NB4 (cell line): ENCODE measurements around the gene APP.
A peak's percentile ranks its signal among the peaks of the same experiment; 100 is the strongest.
"Not testable (repeated sequence)": the region's sequence is repeated elsewhere in the genome, so short reads cannot be mapped to it uniquely, and the experiment has no call there.

Experiments used
- DNase-seq: peaks from one replicate; pipeline ENCODE4 v3.0.0; 2010; ENCODE audit warnings: low read depth
- H3K4me3 ChIP-seq: one replicate; pipeline ENCODE4 v1.5.1; 2011; ENCODE audit warnings: mild to moderate bottlenecking, low read depth, low read length, moderate library complexity
- MYC ChIP-seq: IDR thresholded peaks from 2 replicates; pipeline ENCODE4 v1.6.1; 2011; ENCODE audit warnings: low read depth, low read length
- POLR2A ChIP-seq: IDR thresholded peaks from 2 replicates; pipeline ENCODE4 v1.6.1; 2011; ENCODE audit warnings: mild to moderate bottlenecking; ENCODE audit not compliant: insufficient read length; ENCODE audit errors: extremely low read depth
- TF ChIP-seq, protein P1 (sequence below): IDR thresholded peaks from 2 replicates; pipeline ENCODE4 v1.6.1; 2011; ENCODE audit warnings: low read depth, low read length
- TF ChIP-seq, protein P2 (sequence below): IDR thresholded peaks from one replicate; pipeline ENCODE4 v1.5.1; 2012; ENCODE audit warnings: low read depth, low read length

Gene APP

DNA sequence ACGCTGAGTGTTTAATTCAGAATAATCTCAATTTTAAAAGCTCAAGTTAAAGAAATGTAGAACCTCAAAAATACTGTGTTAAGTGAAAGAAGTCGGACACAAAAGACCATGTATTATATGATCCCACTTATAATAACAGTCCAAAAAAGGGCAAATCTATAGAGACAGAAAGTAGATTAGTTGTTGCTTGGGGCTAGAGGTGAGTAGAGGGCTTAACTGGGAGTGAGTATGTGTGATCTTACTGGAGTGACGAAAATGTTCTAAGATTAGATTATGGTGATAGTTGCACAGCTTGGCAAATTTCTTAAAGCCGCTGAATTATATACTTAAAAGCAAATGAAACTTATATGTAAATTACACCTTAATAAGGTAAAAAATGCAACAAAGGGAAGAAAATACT, 150.5 kb downstream of the APP start:
- no peak overlapping the region for H3K4me3 ChIP-seq
- TF ChIP-seq, protein P1, sequence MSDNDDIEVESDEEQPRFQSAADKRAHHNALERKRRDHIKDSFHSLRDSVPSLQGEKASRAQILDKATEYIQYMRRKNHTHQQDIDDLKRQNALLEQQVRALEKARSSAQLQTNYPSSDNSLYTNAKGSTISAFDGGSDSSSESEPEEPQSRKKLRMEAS, result no peak
- TF ChIP-seq, protein P2, sequence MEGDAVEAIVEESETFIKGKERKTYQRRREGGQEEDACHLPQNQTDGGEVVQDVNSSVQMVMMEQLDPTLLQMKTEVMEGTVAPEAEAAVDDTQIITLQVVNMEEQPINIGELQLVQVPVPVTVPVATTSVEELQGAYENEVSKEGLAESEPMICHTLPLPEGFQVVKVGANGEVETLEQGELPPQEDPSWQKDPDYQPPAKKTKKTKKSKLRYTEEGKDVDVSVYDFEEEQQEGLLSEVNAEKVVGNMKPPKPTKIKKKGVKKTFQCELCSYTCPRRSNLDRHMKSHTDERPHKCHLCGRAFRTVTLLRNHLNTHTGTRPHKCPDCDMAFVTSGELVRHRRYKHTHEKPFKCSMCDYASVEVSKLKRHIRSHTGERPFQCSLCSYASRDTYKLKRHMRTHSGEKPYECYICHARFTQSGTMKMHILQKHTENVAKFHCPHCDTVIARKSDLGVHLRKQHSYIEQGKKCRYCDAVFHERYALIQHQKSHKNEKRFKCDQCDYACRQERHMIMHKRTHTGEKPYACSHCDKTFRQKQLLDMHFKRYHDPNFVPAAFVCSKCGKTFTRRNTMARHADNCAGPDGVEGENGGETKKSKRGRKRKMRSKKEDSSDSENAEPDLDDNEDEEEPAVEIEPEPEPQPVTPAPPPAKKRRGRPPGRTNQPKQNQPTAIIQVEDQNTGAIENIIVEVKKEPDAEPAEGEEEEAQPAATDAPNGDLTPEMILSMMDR, result no peak
- TF ChIP-seq MYC (no peak), POLR2A (no peak)
- DNase-seq, result no peak

DNA sequence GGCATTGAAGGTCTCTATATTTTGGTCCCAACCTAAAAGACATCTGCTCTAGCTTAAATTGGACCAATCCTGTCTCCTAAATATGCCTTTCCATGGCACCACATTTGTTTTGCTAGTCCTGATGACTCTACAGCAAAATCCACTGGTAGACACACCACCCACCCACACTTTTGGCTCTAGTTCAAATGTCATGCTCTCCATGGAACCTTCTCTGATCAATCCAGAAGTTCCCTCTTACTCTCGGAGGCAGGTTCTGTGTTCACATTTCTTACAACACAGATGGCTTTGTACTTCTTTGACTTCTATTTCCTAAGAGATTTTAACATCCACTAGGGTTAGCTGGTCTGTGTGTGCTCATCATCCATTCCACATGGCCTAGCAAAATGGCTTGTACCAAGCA, 151.3 kb downstream of the APP start:
- TF ChIP-seq, protein P2, result no peak
- TF ChIP-seq, protein P1, result no peak
- TF ChIP-seq MYC (no peak), POLR2A (no peak)
- no peak for DNase-seq
- H3K4me3 ChIP-seq, result no peak overlapping the region

DNA sequence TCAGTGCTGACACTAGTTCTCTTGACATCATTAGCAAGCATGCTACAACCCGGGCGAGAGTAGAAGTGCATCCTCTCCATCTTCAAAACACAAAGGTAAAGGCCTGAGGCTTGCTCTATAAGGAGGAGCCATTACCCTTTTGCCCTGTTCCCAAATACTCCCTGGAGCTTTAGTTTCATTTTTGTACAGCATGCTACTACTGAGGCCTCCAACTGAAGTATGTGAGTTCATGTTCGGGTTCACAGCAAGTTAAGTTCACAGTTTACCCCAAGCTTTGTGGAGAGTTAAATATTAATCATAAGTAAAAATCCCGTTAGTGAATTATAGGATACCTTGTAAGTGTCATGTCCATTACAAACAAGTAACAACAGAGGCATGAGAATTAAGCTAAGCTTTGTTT, 156.6 kb downstream of the APP start:
- H3K4me3 ChIP-seq, result no peak overlapping the region
- DNase-seq, result no peak
- TF ChIP-seq POLR2A (no peak), MYC (no peak)
- TF ChIP-seq, protein P2, result no peak
- TF ChIP-seq, protein P1, result no peak

DNA sequence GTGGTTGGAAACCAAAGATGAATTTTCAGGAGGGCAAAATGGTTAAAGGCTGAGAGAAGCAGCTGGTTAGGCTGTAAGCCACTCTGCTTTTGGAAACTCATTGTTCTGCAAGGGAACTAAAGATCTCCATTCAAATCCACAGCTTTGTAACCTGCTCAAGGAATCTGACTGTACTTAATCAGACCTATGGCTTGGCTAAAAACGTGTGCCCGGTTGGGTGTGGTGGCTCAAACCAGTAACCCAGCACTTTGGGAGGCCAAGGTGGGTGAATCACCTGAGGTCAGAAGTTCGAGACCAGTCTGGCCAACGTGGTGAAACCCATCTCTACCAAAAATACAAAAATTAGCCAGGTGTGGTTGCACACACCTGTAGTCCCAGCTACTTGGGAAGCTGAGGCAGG, 158.1 kb downstream of the APP start:
- not testable (repeated sequence) for H3K4me3 ChIP-seq, DNase-seq

DNA sequence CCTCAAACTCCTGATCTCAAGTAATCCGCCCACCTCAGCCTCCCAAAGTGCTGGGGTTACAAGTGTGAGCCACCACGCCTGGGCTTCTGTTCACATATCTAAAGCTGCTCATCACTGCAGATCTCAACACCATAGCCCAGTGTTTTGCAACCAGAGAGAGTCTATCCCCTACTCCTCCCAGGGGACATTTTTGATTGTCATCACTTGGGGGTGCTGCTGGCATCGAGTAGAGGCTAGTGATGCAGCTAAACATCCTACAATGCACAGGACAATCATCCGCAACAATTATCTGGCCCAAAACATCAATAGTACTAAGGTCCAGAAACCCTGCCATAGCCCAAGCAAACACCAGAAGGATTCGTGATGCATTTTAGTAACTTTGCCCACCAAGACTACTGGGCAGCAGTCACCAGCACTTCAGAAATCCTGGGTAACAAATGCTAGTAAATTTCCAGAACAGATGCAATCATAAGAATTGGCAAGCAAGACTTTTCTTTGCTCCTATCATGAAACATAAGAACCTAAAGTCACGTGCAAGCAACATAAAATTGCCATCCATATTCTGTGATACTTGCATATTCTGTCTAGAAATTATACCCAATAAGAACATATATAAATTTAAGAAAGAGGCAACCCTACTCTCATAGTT, 159.2 kb downstream of the APP start:
- DNase-seq, result peak; percentile 8
- TF ChIP-seq MYC, result no peak
- TF ChIP-seq, protein P2, result no peak
- TF ChIP-seq POLR2A, result no peak
- TF ChIP-seq, protein P1, result no peak
- H3K4me3 ChIP-seq, result no peak overlapping the region

DNA sequence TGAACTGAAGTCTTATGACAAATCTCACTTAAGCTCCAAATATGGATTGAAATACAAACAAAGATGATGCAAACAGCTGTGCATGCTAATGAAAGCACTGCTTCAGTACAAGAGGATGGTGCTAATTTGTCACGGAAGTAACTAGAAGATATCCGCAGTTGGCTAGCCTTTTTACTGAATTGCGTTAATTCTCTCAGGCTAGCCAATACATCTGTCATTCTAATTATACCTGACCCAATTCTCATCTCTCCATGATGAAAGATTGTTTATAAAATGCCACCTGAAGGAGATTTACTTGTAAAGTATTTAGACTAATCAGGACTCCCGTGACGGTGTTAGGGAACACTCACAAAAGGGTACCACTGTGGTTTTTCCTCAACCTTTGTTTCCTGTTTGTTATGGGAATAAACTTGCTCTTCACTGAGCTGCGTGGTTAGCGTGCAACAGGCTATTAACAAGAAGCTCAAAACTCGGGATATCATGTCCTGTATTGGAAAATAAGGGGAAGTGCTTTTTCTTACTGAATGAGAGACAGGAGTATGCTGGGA, 162.5 kb downstream of the APP start:
- H3K4me3 ChIP-seq, result no peak overlapping the region
- DNase-seq, result no peak
- TF ChIP-seq MYC (no peak), POLR2A (no peak)
- TF ChIP-seq, protein P1, result no peak
- TF ChIP-seq, protein P2, result no peak
